H1 (cell line): ENCODE measurements around the gene BLTP1. TPM values are rescaled to one million over a fixed set of nuclear protein-coding genes. Genes with fewer than 3 reads are reported as not detected.

Source experiments
- ASH2L ChIP-seq: fragments of 200-600, 300-600 bp; sonication (generic); IDR thresholded peaks from one replicate; pipeline ENCODE4 v1.7.1; 2017; ENCODE audit warnings: low read length
- BRCA1 ChIP-seq: IDR thresholded peaks from 2 replicates; pipeline ENCODE4 v1.6.1; 2012; ENCODE audit warnings: low read depth, low read length, improper control_type of control experiment
- CBX5 ChIP-seq: fragments of 300-800, 300-1000 bp; sonication (generic); IDR thresholded peaks from 2 replicates; pipeline ENCODE4 v1.7.1; 2016; ENCODE audit warnings: antibody characterized with exemption, low read length, low read depth
- CBX8 ChIP-seq: fragments of 300-800, 300-1000 bp; sonication (generic); IDR thresholded peaks from 2 replicates; pipeline ENCODE4 v1.7.1; 2016; ENCODE audit warnings: low read depth, low read length, borderline replicate concordance
- CHD2 ChIP-seq: IDR thresholded peaks from 2 replicates; pipeline ENCODE4 v1.6.1; 2012; ENCODE audit warnings: low read length, improper control_type of control experiment
- CTBP2 ChIP-seq: IDR thresholded peaks from 2 replicates; pipeline ENCODE4 v1.7.0; 2011; ENCODE audit warnings: borderline replicate concordance, mild to moderate bottlenecking, moderate library complexity, mixed read lengths, low read length; ENCODE audit not compliant: insufficient read depth, insufficient read length
- FOSL1 ChIP-seq: IDR thresholded peaks from 2 replicates; pipeline ENCODE4 v1.6.1; 2011; ENCODE audit warnings: mild to moderate bottlenecking, low read depth, low read length, moderate library complexity; ENCODE audit not compliant: insufficient read depth
- GTF2F1 ChIP-seq: IDR thresholded peaks from 2 replicates; pipeline ENCODE4 v1.6.1; 2012; ENCODE audit warnings: low read depth, low read length, improper control_type of control experiment, borderline replicate concordance
- JUND ChIP-seq: IDR thresholded peaks from 2 replicates; pipeline ENCODE4 v1.6.1; 2011; ENCODE audit warnings: mild to moderate bottlenecking, improper control_type of control experiment, low read length
- KDM1A ChIP-seq: fragments of 200-600, 300-600 bp; sonication (generic); IDR thresholded peaks from 2 replicates; pipeline ENCODE4 v1.7.1; 2016; ENCODE audit warnings: mild to moderate bottlenecking, low read length, borderline replicate concordance
- KDM4A ChIP-seq: IDR thresholded peaks from one replicate; pipeline ENCODE4 v1.7.1; 2012; ENCODE audit warnings: low read depth, mild to moderate bottlenecking, moderate library complexity, low read length, inconsistent platforms; ENCODE audit not compliant: severe bottlenecking
- KDM5A ChIP-seq: fragments of 200-600 bp; IDR thresholded peaks from 2 replicates; pipeline ENCODE4 v1.7.1; 2012; ENCODE audit warnings: mild to moderate bottlenecking, low read length, inconsistent platforms, mixed read lengths
- PHF8 ChIP-seq: fragments of 200-600 bp; sonication (generic); conservative IDR thresholded peaks from 2 replicates; pipeline ENCODE4 v1.7.1; 2012; ENCODE audit warnings: low read depth, mild to moderate bottlenecking, inconsistent platforms, low read length, moderate library complexity
- POLR2A ChIP-seq, 2 experiments: IDR thresholded peaks; 1 replicate in 1 of 2; 2 replicates in 1 of 2; pipeline ENCODE4 v1.6.1; 2011; ENCODE audit warnings: low read depth in 2 of 2, low read length in 2 of 2, mild to moderate bottlenecking in 2 of 2; ENCODE audit errors: control extremely low read depth in 1 of 2
- RFX5 ChIP-seq: IDR thresholded peaks from 2 replicates; pipeline ENCODE4 v1.6.1; 2011; ENCODE audit warnings: low read depth, low read length, improper control_type of control experiment, borderline replicate concordance
- SIRT6 ChIP-seq: IDR thresholded peaks from one replicate; pipeline ENCODE4 v1.7.1; 2012; ENCODE audit warnings: low read length, inconsistent platforms
- SP2 ChIP-seq: IDR thresholded peaks from 2 replicates; pipeline ENCODE4 v1.6.1; 2012; ENCODE audit warnings: mild to moderate bottlenecking, low read length, inconsistent platforms
- TEAD4 ChIP-seq: IDR thresholded peaks from 2 replicates; pipeline ENCODE4 v1.6.1; 2012; ENCODE audit warnings: low read depth, low read length, inconsistent platforms, mixed read lengths
- polyA plus RNA-seq, 7 experiments: library from polyadenylated mRNA; depleted of rRNA in 3 of 7; stranded (reverse) in 5 of 7; unstranded in 2 of 7; fragments of >200 nt in 5 of 7; fragments of 200-250 nt in 2 of 7; gene quantifications; 1 replicate in 5 of 7; 2 replicates in 1 of 7; 4 replicates in 1 of 7; pipeline versions ENCODE4 v1.2.1 to v1.2.3, GENCODE V29; 2011 to 2013; ENCODE audit warnings: missing spikeins in 2 of 7, mixed read lengths in 2 of 7
- total RNA-seq: library from RNA; stranded (reverse); fragmentation: NEBNext Ultra II Directional; extraction: Animal tissue kit (Norgen Biotek cat#: 25700); gene quantifications from 2 replicates; pipeline ENCODE4 v1.2.1, GENCODE V29; 2021
- TF ChIP-seq, protein P1 (sequence below): IDR thresholded peaks from 2 replicates; pipeline ENCODE4 v1.6.1; 2011; ENCODE audit warnings: low read length, improper control_type of control experiment

The BLTP1 gene
- total and polyA plus RNA-seq, 2 of the 8 experiments (the other 6 are each of a cell fraction or from before 2014, with no cell fraction given) = 14.0 to 27.9 TPM

GRCh38 chr4:122151982-122152710 lies at the start of gene BLTP1 (continued):
- TF ChIP-seq FOSL1 (no peak), CBX8 (no peak), KDM1A (no peak), ASH2L (peak; percentile 55), SP2 (no peak), TEAD4 (peak; percentile 76), CHD2 (no peak), PHF8 (peak; percentile 77), CBX5 (no peak), JUND (no peak), POLR2A (IDR thresholded peaks at IDR 0.05; ENCODE audit: control extremely low read depth in 1 of 2, low read depth in 2 of 2, low read length in 2 of 2) (peak; percentile 55 to 89), KDM4A (peak; percentile 97), KDM5A (no peak), SIRT6 (no peak), CTBP2 (no peak), GTF2F1 (peak; percentile 33; the same call in 1 of the 2 replicates), BRCA1 (no peak), RFX5 (no peak)
- TF ChIP-seq, protein P1, sequence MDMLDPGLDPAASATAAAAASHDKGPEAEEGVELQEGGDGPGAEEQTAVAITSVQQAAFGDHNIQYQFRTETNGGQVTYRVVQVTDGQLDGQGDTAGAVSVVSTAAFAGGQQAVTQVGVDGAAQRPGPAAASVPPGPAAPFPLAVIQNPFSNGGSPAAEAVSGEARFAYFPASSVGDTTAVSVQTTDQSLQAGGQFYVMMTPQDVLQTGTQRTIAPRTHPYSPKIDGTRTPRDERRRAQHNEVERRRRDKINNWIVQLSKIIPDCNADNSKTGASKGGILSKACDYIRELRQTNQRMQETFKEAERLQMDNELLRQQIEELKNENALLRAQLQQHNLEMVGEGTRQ = no peak
